GM12878 (cell line): ENCODE measurements around the gene DAO. TPM values are rescaled to one million over a fixed set of nuclear protein-coding genes. Genes with fewer than 3 reads are reported as not detected.

Experiments used
- ATAC-seq: fragments of 200-7000 bp; cut with Tn5 transposase; 3 replicates; pipeline ENCODE4 v1.9.1; 2020; ENCODE audit warnings: mild to moderate bottlenecking, moderate library complexity
- BruUV-seq: library from RNA; stranded (reverse); fragments of 400-500 nt; replicated peaks from 2 replicates; lab custom pipeline; 2021; lab: Mats Ljungman, UMichigan
- CTCF ChIA-PET: fragments of 300-600 bp; sonication (Branson Sonifier 250); formaldehyde crosslinking; extraction: SDS; loops from one replicate; lab custom pipeline; 2021; ENCODE audit warnings: inconsistent platforms; lab: Yijun Ruan, JAX
- POLR2A ChIA-PET: fragments of 350-600 bp; formaldehyde crosslinking; extraction: SDS; loops from one replicate; lab custom pipeline; 2021; ENCODE audit warnings: inconsistent platforms; lab: Charles Lee
- RAD21 ChIA-PET: fragments of 300-600 bp; sonication (Branson Sonifier 250); formaldehyde crosslinking; loops from one replicate; lab custom pipeline; 2023; ENCODE audit warnings: antibody characterized with exemption; ENCODE audit not compliant: unreplicated experiment; lab: Charles Lee
- SMC1A ChIA-PET: fragments of 300-600 bp; sonication (Branson Sonifier 250); formaldehyde crosslinking; loops from one replicate; lab custom pipeline; 2023; ENCODE audit not compliant: unreplicated experiment, uncharacterized antibody; lab: Charles Lee
- DNase-seq: peaks from one replicate; pipeline ENCODE4 v3.0.0-alpha.2; 2011; ENCODE audit warnings: low read depth, low spot score
- FAIRE-seq: peaks from 3 replicates; lab custom pipeline; 2011; peaks lifted over from hg19 to GRCh38; lab: Jason Lieb, UNC
- H2AFZ ChIP-seq: 2 replicates; pipeline ENCODE4 v1.6.0; 2011; ENCODE audit warnings: low read depth, low read length, control low read depth; ENCODE audit not compliant: control insufficient read depth
- H3K27ac ChIP-seq: 2 replicates; pipeline ENCODE4 v1.5.1; 2011; ENCODE audit warnings: control low read depth; ENCODE audit not compliant: control insufficient read depth, insufficient read depth
- H3K27me3 ChIP-seq, 2 experiments: replicated peaks in 1 of 2; 2 replicates each; pipeline versions ENCODE4 v1.6.0 to v1.6.1; 2011; ENCODE audit warnings: low read length in 1 of 2; ENCODE audit not compliant: control insufficient read depth in 2 of 2, insufficient read depth in 2 of 2
- H3K36me3 ChIP-seq, 2 experiments: 2 replicates each; pipeline ENCODE4 v1.5.1; 2011; ENCODE audit warnings: low read length in 1 of 2; ENCODE audit not compliant: control insufficient read depth in 2 of 2, insufficient read depth in 2 of 2
- H3K4me1 ChIP-seq: 2 replicates; pipeline ENCODE4 v1.6.1; 2011; ENCODE audit warnings: mild to moderate bottlenecking, low read length, moderate library complexity, mixed read lengths; ENCODE audit not compliant: control insufficient read depth, insufficient read depth
- H3K4me2 ChIP-seq: 2 replicates; pipeline ENCODE4 v1.6.0; 2011; ENCODE audit warnings: control low read depth; ENCODE audit not compliant: control insufficient read depth, insufficient read depth
- H3K4me3 ChIP-seq: fragments of 200-600 bp; sonication (generic); 2 replicates; pipeline ENCODE4 v1.5.1; 2016
- H3K79me2 ChIP-seq: 2 replicates; pipeline ENCODE4 v1.6.0; 2011; ENCODE audit warnings: low read length; ENCODE audit not compliant: control insufficient read depth, insufficient read depth
- H3K9ac ChIP-seq: 2 replicates; pipeline ENCODE4 v1.8.0; 2011; ENCODE audit warnings: low read length, control low read depth, mixed read lengths; ENCODE audit not compliant: control insufficient read depth, insufficient read depth
- H3K9me3 ChIP-seq: replicated peaks from 3 replicates; pipeline ENCODE4 v1.5.1; 2011; ENCODE audit warnings: mild to moderate bottlenecking, low read length; ENCODE audit not compliant: control insufficient read depth, insufficient read depth
- H4K20me1 ChIP-seq: 2 replicates; pipeline ENCODE4 v1.6.0; 2011; ENCODE audit not compliant: control insufficient read depth, insufficient read depth
- ASH2L ChIP-seq: fragments of 300-600, 200-600 bp; sonication (generic); IDR thresholded peaks from 2 replicates; pipeline ENCODE4 v1.6.1; 2017; ENCODE audit warnings: low read depth, mild to moderate bottlenecking, borderline replicate concordance
- HDGF ChIP-seq: fragments of 450-650 bp; IDR thresholded peaks from 2 replicates; pipeline ENCODE4 v1.6.1; 2016; ENCODE audit warnings: antibody characterized with exemption
- IKZF2 ChIP-seq, 2 experiments: fragments of 450-650 bp; IDR thresholded peaks; 2 replicates each; pipeline ENCODE4 v1.6.1; 2017; ENCODE audit warnings: mild to moderate bottlenecking in 2 of 2, moderate library complexity in 2 of 2
- RUNX3 ChIP-seq: IDR thresholded peaks from 2 replicates; pipeline ENCODE4 v1.6.1; 2012; ENCODE audit warnings: low read length, inconsistent platforms
- SMARCA5 ChIP-seq: fragments of 450-650 bp; IDR thresholded peaks from 2 replicates; pipeline ENCODE4 v1.6.1; 2017; ENCODE audit warnings: mild to moderate bottlenecking
- ZNF384 ChIP-seq: IDR thresholded peaks from 2 replicates; pipeline ENCODE4 v1.6.1; 2012; ENCODE audit warnings: low read depth, mild to moderate bottlenecking, low read length, improper control_type of control experiment, borderline replicate concordance
- ZNF622 ChIP-seq: fragments of 450-650 bp; IDR thresholded peaks from 2 replicates; pipeline ENCODE4 v1.6.1; 2017; ENCODE audit warnings: mild to moderate bottlenecking, inconsistent platforms
- WGBS: methylation state at CpG from one replicate; pipeline ENCODE4 v1.1.6; 2016; ENCODE audit warnings: low lambda C conversion rate; ENCODE audit not compliant: insufficient replicate concordance, insufficient coverage; ENCODE audit errors: missing lambda C conversion rate; 5-methylcytosine and 5-hydroxymethylcytosine counted together
- in situ Hi-C: fragments of 300-500 bp; cut with MboI; formaldehyde crosslinking; loops from 9 replicates; pipeline ENCODE4 v1.14.3; 2018; ENCODE audit warnings: mixed read lengths
- intact Hi-C: fragments of 100-400 bp; cut with micrococcal nuclease; formaldehyde crosslinking; loops from one replicate; pipeline ENCODE4 v1.14.2; 2022; ENCODE audit not compliant: unreplicated experiment
- polyA plus RNA-seq, 11 experiments: library from polyadenylated mRNA; depleted of rRNA in 4 of 11; unstranded in 6 of 11; stranded (reverse) in 5 of 11; fragments of >200 nt; fragmentation: Nextera tagmentation in 4 of 11; fragmentation: Illumina TruSeq in 1 of 11; extraction: Ambion mirVana in 4 of 11; extraction: Trizol in 1 of 11; gene quantifications; 1 replicate in 1 of 11; 2 replicates in 10 of 11; pipeline versions ENCODE4 v1.2.1 to v1.2.3, GENCODE V29; 2011 to 2016; ENCODE audit warnings: inconsistent platforms in 2 of 11, missing spikeins in 2 of 11, low read depth in 1 of 11
- total RNA-seq, 4 experiments: library from RNA; depleted of rRNA in 3 of 4; stranded (reverse); fragments of >200 nt in 3 of 4; fragmentation: Illumina TruSeq in 1 of 4; extraction: Trizol in 1 of 4; gene quantifications; 2 replicates each; pipeline versions ENCODE4 v1.2.1 to v1.2.3, GENCODE V29; 2013 to 2021
- TF ChIP-seq, protein P1 (sequence below): IDR thresholded peaks from 2 replicates; pipeline ENCODE4 v1.6.1; 2011; ENCODE audit warnings: mild to moderate bottlenecking, low read depth, low read length, moderate library complexity; ENCODE audit not compliant: insufficient replicate concordance
- TF ChIP-seq, protein P2 (sequence below): fragments of 450-650 bp; conservative IDR thresholded peaks from 2 replicates; pipeline ENCODE4 v1.6.1; 2017; ENCODE audit warnings: mild to moderate bottlenecking, moderate library complexity
- TF ChIP-seq, protein P3 (sequence below): fragments of 450-650 bp; formaldehyde crosslinking; IDR thresholded peaks from 2 replicates; pipeline ENCODE4 v1.4.0; 2020; ENCODE audit warnings: mild to moderate bottlenecking, moderate library complexity

Gene DAO
- total and polyA plus RNA-seq, 10 of the 15 experiments (the other 5 are each of a cell fraction or from before 2014, with no cell fraction given), result 0.15 TPM; not detected in 9

DNA sequence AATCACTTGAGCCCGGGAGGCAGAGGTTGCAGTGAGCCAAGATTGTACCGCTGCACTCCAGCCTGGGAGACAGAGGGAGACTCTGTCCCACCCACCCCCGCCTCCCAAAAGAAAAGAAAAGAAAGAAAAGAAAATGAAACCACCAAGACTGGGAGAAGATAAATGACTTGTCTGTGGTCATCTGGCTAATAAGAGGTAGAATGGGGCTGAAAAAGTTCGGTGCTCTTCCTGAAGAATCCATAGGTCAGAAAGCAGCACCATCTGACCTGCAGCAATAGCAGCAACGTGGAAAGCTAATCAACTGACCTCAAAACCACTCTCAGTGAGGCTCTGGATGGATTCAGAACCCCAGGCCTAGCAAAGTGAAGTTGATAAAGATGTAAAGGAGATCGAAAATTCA is 47.7 kb upstream of the DAO start:
- DNase-seq (no peak), FAIRE-seq (no peak)
- H3K4me2 ChIP-seq, result peak overlapping the region; percentile 60
- CTCF ChIA-PET, result interaction anchor here (0.6 to 1.9 kb wide), 5 partner anchors 16 to 214 kb away, joined by 3 to 11 read pairs (median 5); no protein-coding TSS in a partner anchor
- no peaks in the 10 kb centered on the region for H3K9me3 ChIP-seq
- no TSS peak for BruUV-seq
- RAD21 ChIA-PET, result interaction anchor here (0.9 to 2.1 kb wide), 6 partner anchors 10 to 28 kb away, joined by 3 to 21 read pairs (median 4); partner anchors contain the start of gene SSH1
- in situ Hi-C loops (no loop called here), intact Hi-C loops (no loop called here)
- H2AFZ ChIP-seq, result no peak overlapping the region
- H3K4me3 ChIP-seq, result 0 out of 2 replicates have a peak overlapping the region, but pooled peaks have one; percentile 31
- H3K27me3 ChIP-seq, result no peaks in the 10 kb centered on the region
- SMC1A ChIA-PET, result interaction anchor here (0.6 to 2.9 kb wide), 10 partner anchors 8 to 267 kb away, joined by 3 to 24 read pairs (median 4); no protein-coding TSS in a partner anchor
- H4K20me1 ChIP-seq, result no peaks in the 10 kb centered on the region
- POLR2A ChIA-PET, result interaction anchor here (0.7 to 2.0 kb wide), 6 partner anchors 11 to 120 kb away, joined by 3 to 12 read pairs (median 4); partner anchors contain the start of gene SSH1
- peaks cover 22% of the 10 kb centered on the region for H3K79me2 ChIP-seq
- peak overlapping the region; percentile 78 for H3K27ac ChIP-seq
- TF ChIP-seq SMARCA5 (no peak), RUNX3 (peak; percentile 49), HDGF (0 out of 2 replicates have a peak, but pooled peaks have one; percentile 25), ASH2L (no peak), IKZF2 (IDR thresholded peaks at IDR 0.05) (peak; percentile 36 to 46; a peak in 1 of 4 replicates), ZNF384 (no peak), ZNF622 (no peak)
- TF ChIP-seq, protein P1, sequence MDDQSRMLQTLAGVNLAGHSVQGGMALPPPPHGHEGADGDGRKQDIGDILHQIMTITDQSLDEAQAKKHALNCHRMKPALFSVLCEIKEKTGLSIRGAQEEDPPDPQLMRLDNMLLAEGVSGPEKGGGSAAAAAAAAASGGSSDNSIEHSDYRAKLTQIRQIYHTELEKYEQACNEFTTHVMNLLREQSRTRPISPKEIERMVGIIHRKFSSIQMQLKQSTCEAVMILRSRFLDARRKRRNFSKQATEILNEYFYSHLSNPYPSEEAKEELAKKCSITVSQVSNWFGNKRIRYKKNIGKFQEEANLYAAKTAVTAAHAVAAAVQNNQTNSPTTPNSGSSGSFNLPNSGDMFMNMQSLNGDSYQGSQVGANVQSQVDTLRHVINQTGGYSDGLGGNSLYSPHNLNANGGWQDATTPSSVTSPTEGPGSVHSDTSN, result peak; percentile 53
- TF ChIP-seq, protein P2, sequence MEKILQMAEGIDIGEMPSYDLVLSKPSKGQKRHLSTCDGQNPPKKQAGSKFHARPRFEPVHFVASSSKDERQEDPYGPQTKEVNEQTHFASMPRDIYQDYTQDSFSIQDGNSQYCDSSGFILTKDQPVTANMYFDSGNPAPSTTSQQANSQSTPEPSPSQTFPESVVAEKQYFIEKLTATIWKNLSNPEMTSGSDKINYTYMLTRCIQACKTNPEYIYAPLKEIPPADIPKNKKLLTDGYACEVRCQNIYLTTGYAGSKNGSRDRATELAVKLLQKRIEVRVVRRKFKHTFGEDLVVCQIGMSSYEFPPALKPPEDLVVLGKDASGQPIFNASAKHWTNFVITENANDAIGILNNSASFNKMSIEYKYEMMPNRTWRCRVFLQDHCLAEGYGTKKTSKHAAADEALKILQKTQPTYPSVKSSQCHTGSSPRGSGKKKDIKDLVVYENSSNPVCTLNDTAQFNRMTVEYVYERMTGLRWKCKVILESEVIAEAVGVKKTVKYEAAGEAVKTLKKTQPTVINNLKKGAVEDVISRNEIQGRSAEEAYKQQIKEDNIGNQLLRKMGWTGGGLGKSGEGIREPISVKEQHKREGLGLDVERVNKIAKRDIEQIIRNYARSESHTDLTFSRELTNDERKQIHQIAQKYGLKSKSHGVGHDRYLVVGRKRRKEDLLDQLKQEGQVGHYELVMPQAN, result no peak
- TF ChIP-seq, protein P3, sequence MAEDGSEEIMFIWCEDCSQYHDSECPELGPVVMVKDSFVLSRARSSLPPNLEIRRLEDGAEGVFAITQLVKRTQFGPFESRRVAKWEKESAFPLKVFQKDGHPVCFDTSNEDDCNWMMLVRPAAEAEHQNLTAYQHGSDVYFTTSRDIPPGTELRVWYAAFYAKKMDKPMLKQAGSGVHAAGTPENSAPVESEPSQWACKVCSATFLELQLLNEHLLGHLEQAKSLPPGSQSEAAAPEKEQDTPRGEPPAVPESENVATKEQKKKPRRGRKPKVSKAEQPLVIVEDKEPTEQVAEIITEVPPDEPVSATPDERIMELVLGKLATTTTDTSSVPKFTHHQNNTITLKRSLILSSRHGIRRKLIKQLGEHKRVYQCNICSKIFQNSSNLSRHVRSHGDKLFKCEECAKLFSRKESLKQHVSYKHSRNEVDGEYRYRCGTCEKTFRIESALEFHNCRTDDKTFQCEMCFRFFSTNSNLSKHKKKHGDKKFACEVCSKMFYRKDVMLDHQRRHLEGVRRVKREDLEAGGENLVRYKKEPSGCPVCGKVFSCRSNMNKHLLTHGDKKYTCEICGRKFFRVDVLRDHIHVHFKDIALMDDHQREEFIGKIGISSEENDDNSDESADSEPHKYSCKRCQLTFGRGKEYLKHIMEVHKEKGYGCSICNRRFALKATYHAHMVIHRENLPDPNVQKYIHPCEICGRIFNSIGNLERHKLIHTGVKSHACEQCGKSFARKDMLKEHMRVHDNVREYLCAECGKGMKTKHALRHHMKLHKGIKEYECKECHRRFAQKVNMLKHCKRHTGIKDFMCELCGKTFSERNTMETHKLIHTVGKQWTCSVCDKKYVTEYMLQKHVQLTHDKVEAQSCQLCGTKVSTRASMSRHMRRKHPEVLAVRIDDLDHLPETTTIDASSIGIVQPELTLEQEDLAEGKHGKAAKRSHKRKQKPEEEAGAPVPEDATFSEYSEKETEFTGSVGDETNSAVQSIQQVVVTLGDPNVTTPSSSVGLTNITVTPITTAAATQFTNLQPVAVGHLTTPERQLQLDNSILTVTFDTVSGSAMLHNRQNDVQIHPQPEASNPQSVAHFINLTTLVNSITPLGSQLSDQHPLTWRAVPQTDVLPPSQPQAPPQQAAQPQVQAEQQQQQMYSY (CRISPR knock-in tag), result no peak
- TF ChIP-seq, all 136 proteins: peak for 4
- Histone ChIP-seq H3K9ac (no peak overlapping the region), H3K36me3 (peaks cover 13 to 20% of the 10 kb centered on the region in 2 experiments), H3K4me1 (peaks cover 41% of the 10 kb centered on the region)
- 90% methylated on average over 6 of the region's 6 CpGs for WGBS
- ATAC-seq, result peak; percentile 19
